Stomach (tissue), 9 donors: ENCODE results near the gene ANG. TPM values are rescaled to one million over a fixed set of nuclear protein-coding genes. Genes with fewer than 3 reads are reported as not detected.
A peak's percentile ranks its signal among the peaks of the same experiment; 100 is the strongest.
"Not testable (repeated sequence)": the region's sequence is repeated elsewhere in the genome, so short reads cannot be mapped to it uniquely, and the experiment has no call there.

Experiments
- DNase-seq, 2 donors: peaks; one replicate each; pipeline versions ENCODE4 v3.0.0 to v3.0.0-alpha.2; 2013 to 2019
- H3K27ac ChIP-seq, 5 donors: fragments of 200-600 bp in 4 of 5; sonication (generic) in 4 of 5; one replicate each; pipeline ENCODE4 v1.5.1; 2013 to 2019; ENCODE audit warnings: mild to moderate bottlenecking in 1 of 5, moderate library complexity in 1 of 5
- H3K27me3 ChIP-seq, 3 donors: fragments of 200-600 bp; sonication (generic); one replicate each; pipeline ENCODE4 v1.5.1; 2017 to 2019; ENCODE audit warnings: mixed run types in 1 of 3
- H3K36me3 ChIP-seq, 4 donors: fragments of 200-600 bp; sonication (generic); 1 replicate in 3 of 4; 2 replicates in 1 of 4; pipeline ENCODE4 v1.5.1; 2016 to 2019
- H3K4me1 ChIP-seq, 4 donors: fragments of 200-600 bp; sonication (generic); one replicate each; pipeline ENCODE4 v1.5.1; 2016 to 2019
- H3K4me3 ChIP-seq, 4 donors: fragments of 200-600 bp; sonication (generic) in 3 of 4; one replicate each; pipeline ENCODE4 v1.5.1; 2016 to 2019; ENCODE audit warnings: mild to moderate bottlenecking in 1 of 4
- H3K9me3 ChIP-seq, 4 donors: fragments of 200-600 bp; sonication (generic); one replicate each; pipeline ENCODE4 v1.5.1; 2016 to 2019
- CTCF ChIP-seq, 7 experiments: fragments of 450-650 bp in 4 of 7; fragments of 200-600 bp in 3 of 7; sonication (generic) in 3 of 7; IDR thresholded peaks; one replicate each; pipeline ENCODE4 v1.5.1; 2016 to 2019; ENCODE audit warnings: antibody characterized with exemption in 7 of 7, control low read depth in 2 of 7, mild to moderate bottlenecking in 1 of 7
- EP300 ChIP-seq: sonication (generic); formaldehyde crosslinking; IDR thresholded peaks from one replicate; pipeline ENCODE4 v1.6.1; 2017; ENCODE audit warnings: antibody characterized with exemption
- POLR2A ChIP-seq, 4 donors: fragments of 450-650 bp; IDR thresholded peaks; one replicate each; pipeline ENCODE4 v1.6.1; 2016; ENCODE audit warnings: antibody characterized with exemption in 4 of 4, control low read depth in 2 of 4, mild to moderate bottlenecking in 1 of 4, moderate library complexity in 1 of 4
- POLR2AphosphoS5 ChIP-seq, 3 donors: sonication (generic); formaldehyde crosslinking; IDR thresholded peaks; one replicate each; pipeline ENCODE4 v1.6.1; 2016; ENCODE audit warnings: antibody characterized with exemption in 3 of 3
- WGBS, 5 donors: extraction: QIAGEN DNeasy Blood & Tissue Kit in 3 of 5; methylation state at CpG; one replicate each; pipeline versions ENCODE4 v1.1.5 to v1.1.7; 2013 to 2018; 5-methylcytosine and 5-hydroxymethylcytosine counted together
- intact Hi-C: fragments of 100-400 bp; cut with DNase I; formaldehyde crosslinking; loops from one replicate; pipeline ENCODE4 v1.15.1; 2023; ENCODE audit warnings: low total_unique reads
- polyA plus RNA-seq, 3 donors: library from polyadenylated mRNA; stranded (reverse); fragments of 200-250 nt; gene quantifications; one replicate each; pipeline ENCODE4 v1.2.3, GENCODE V29; 2013
- total RNA-seq, 5 donors: library from RNA; depleted of rRNA; stranded (reverse); fragments of >200 nt; gene quantifications; one replicate each; pipeline versions ENCODE4 v1.1.0 to v1.2.3, GENCODE V29; 2014 to 2016
- donor health status: healthy with polysubstance abuse.
- donor health status: Bipolar disorder and iron deficiency.
- donor health status: healthy.

The ANG gene
- total and polyA plus RNA-seq, 8 donors: 0.58 to 46.1 (median 31.3) TPM

GRCh38 chr14:20698934-20699333, 10.4 kb downstream of the ANG start:
- H3K4me1 ChIP-seq: peaks cover 0 to 17% (median 8%) of the 10 kb centered on the region in 4 donors
- peaks cover 10 to 46% (median 40%) of the 10 kb centered on the region in 4 donors for H3K36me3 ChIP-seq
- no peaks in the 10 kb centered on the region for H3K9me3 ChIP-seq
- WGBS, 5 donors: 39 to 71% (median 58%) methylated on average over 5 of the region's 5 CpGs
- H3K27ac ChIP-seq: no peak overlapping the region
- no peaks in the 10 kb centered on the region for H3K27me3 ChIP-seq
- DNase-seq: no peak
- H3K4me3 ChIP-seq: no peak overlapping the region
- TF ChIP-seq CTCF (IDR thresholded peaks at IDR 0.05) (no peak), EP300 (no peak), POLR2A (IDR thresholded peaks at IDR 0.05) (no peak), POLR2AphosphoS5 (IDR thresholded peaks at IDR 0.05) (no peak)
- intact Hi-C loops: loop anchor here (10.0 kb wide), 2 partner anchors 156 to 374 kb away; no protein-coding TSS in a partner anchor

- intact Hi-C loops: loop anchor here (10.0 kb wide), 2 partner anchors 155 to 375 kb away; no protein-coding TSS in a partner anchor
- no peaks in the 10 kb centered on the region for H3K27me3 ChIP-seq
- H3K4me1 ChIP-seq: peaks cover 0 to 17% (median 8%) of the 10 kb centered on the region in 4 donors
- H3K4me3 ChIP-seq: no peak overlapping the region
- H3K36me3 ChIP-seq: peaks cover 10 to 37% (median 32%) of the 10 kb centered on the region in 4 donors
- no peak overlapping the region for H3K27ac ChIP-seq
- DNase-seq: no peak
- no peak for TF ChIP-seq POLR2A (IDR thresholded peaks at IDR 0.05)
- TF ChIP-seq CTCF (IDR thresholded peaks at IDR 0.05): no peak
- TF ChIP-seq POLR2AphosphoS5 (IDR thresholded peaks at IDR 0.05): no peak
- no peak for TF ChIP-seq EP300
- H3K9me3 ChIP-seq: no peaks in the 10 kb centered on the region
Measured at GRCh38 chr14:20699931-20700330, 11.4 kb downstream of the ANG start.

GRCh38 chr14:20700965-20701364, 12.4 kb downstream of the ANG start:
- H3K9me3 ChIP-seq, DNase-seq, H3K27me3 ChIP-seq, H3K27ac ChIP-seq, intact Hi-C loops, H3K4me3 ChIP-seq: not testable (repeated sequence)
- peaks cover 0 to 17% (median 8%) of the 10 kb centered on the region in 4 donors for H3K4me1 ChIP-seq
- 93 to 98% (median 95%) methylated on average over 7 of the region's 7 CpGs for WGBS, 5 donors
- peaks cover 10 to 26% (median 24%) of the 10 kb centered on the region in 4 donors for H3K36me3 ChIP-seq

GRCh38 chr14:20706657-20707355, 18.2 kb downstream of the ANG start:
- Histone ChIP-seq H3K4me3 (no peak overlapping the region), H3K36me3 (no peaks in the 10 kb centered on the region), H3K9me3 (peaks cover 0 to 12% (median 0%) of the 10 kb centered on the region in 4 donors), H3K27ac (peak overlapping the region; percentile 24 to 86 (median 73)), H3K27me3 (no peaks in the 10 kb centered on the region), H3K4me1 (peaks cover 3 to 19% (median 11%) of the 10 kb centered on the region in 4 donors)
- no peak for DNase-seq
- TF ChIP-seq CTCF (IDR thresholded peaks at IDR 0.05) (no peak), POLR2AphosphoS5 (IDR thresholded peaks at IDR 0.05) (peak in 1 of 3 donors; percentile 20)
- intact Hi-C loops: no loop called here
- 29 to 40% (median 35%) methylated on average over 4 of the region's 4 CpGs for WGBS, 5 donors

- H3K27me3 ChIP-seq: no peaks in the 10 kb centered on the region
- intact Hi-C loops: no loop called here
- H3K36me3 ChIP-seq: no peaks in the 10 kb centered on the region
- TF ChIP-seq POLR2A (IDR thresholded peaks at IDR 0.05) (no peak), EP300 (no peak), POLR2AphosphoS5 (IDR thresholded peaks at IDR 0.05) (peak in 2 of 3 donors; percentile 74 to 82)
- H3K4me3 ChIP-seq: no peak overlapping the region
- H3K9me3 ChIP-seq: peaks cover 0 to 12% (median 0%) of the 10 kb centered on the region in 4 donors
- DNase-seq: peak; percentile 45 to 81
- peak overlapping the region; percentile 46 to 86 (median 73) for H3K27ac ChIP-seq
- H3K4me1 ChIP-seq: peaks cover 3 to 20% (median 13%) of the 10 kb centered on the region in 4 donors
- 34 to 49% (median 36%) methylated on average over 2 of the region's 2 CpGs for WGBS, 5 donors
Measured at GRCh38 chr14:20707622-20708021, 19.1 kb downstream of the ANG start.
